GM12878 (cell line): ENCODE results near the gene PHLDA2. TPM values are rescaled to one million over a fixed set of nuclear protein-coding genes. Genes with fewer than 3 reads are reported as not detected.

ENCODE experiments used
- ATAC-seq: fragments of 200-7000 bp; cut with Tn5 transposase; 3 replicates; pipeline ENCODE4 v1.9.1; 2020; ENCODE audit warnings: mild to moderate bottlenecking, moderate library complexity
- BruUV-seq: library from RNA; stranded (reverse); fragments of 400-500 nt; replicated peaks from 2 replicates; lab custom pipeline; 2021; lab: Mats Ljungman, UMichigan
- CTCF ChIA-PET: fragments of 300-600 bp; sonication (Branson Sonifier 250); formaldehyde crosslinking; extraction: SDS; loops from one replicate; lab custom pipeline; 2021; ENCODE audit warnings: inconsistent platforms; lab: Yijun Ruan, JAX
- POLR2A ChIA-PET: fragments of 350-600 bp; formaldehyde crosslinking; extraction: SDS; loops from one replicate; lab custom pipeline; 2021; ENCODE audit warnings: inconsistent platforms; lab: Charles Lee
- RAD21 ChIA-PET: fragments of 300-600 bp; sonication (Branson Sonifier 250); formaldehyde crosslinking; loops from one replicate; lab custom pipeline; 2023; ENCODE audit warnings: antibody characterized with exemption; ENCODE audit not compliant: unreplicated experiment; lab: Charles Lee
- SMC1A ChIA-PET: fragments of 300-600 bp; sonication (Branson Sonifier 250); formaldehyde crosslinking; loops from one replicate; lab custom pipeline; 2023; ENCODE audit not compliant: unreplicated experiment, uncharacterized antibody; lab: Charles Lee
- DNase-seq: peaks from one replicate; pipeline ENCODE4 v3.0.0-alpha.2; 2011; ENCODE audit warnings: low read depth, low spot score
- FAIRE-seq: peaks from 3 replicates; lab custom pipeline; 2011; peaks lifted over from hg19 to GRCh38; lab: Jason Lieb, UNC
- H2AFZ ChIP-seq: 2 replicates; pipeline ENCODE4 v1.6.0; 2011; ENCODE audit warnings: low read depth, low read length, control low read depth; ENCODE audit not compliant: control insufficient read depth
- H3K27ac ChIP-seq: 2 replicates; pipeline ENCODE4 v1.5.1; 2011; ENCODE audit warnings: control low read depth; ENCODE audit not compliant: control insufficient read depth, insufficient read depth
- H3K27me3 ChIP-seq, 2 experiments: replicated peaks in 1 of 2; 2 replicates each; pipeline versions ENCODE4 v1.6.0 to v1.6.1; 2011; ENCODE audit warnings: low read length in 1 of 2; ENCODE audit not compliant: control insufficient read depth in 2 of 2, insufficient read depth in 2 of 2
- H3K36me3 ChIP-seq, 2 experiments: 2 replicates each; pipeline ENCODE4 v1.5.1; 2011; ENCODE audit warnings: low read length in 1 of 2; ENCODE audit not compliant: control insufficient read depth in 2 of 2, insufficient read depth in 2 of 2
- H3K4me1 ChIP-seq: 2 replicates; pipeline ENCODE4 v1.6.1; 2011; ENCODE audit warnings: mild to moderate bottlenecking, low read length, moderate library complexity, mixed read lengths; ENCODE audit not compliant: control insufficient read depth, insufficient read depth
- H3K4me2 ChIP-seq: 2 replicates; pipeline ENCODE4 v1.6.0; 2011; ENCODE audit warnings: control low read depth; ENCODE audit not compliant: control insufficient read depth, insufficient read depth
- H3K4me3 ChIP-seq: fragments of 200-600 bp; sonication (generic); 2 replicates; pipeline ENCODE4 v1.5.1; 2016
- H3K79me2 ChIP-seq: 2 replicates; pipeline ENCODE4 v1.6.0; 2011; ENCODE audit warnings: low read length; ENCODE audit not compliant: control insufficient read depth, insufficient read depth
- H3K9ac ChIP-seq: 2 replicates; pipeline ENCODE4 v1.8.0; 2011; ENCODE audit warnings: low read length, control low read depth, mixed read lengths; ENCODE audit not compliant: control insufficient read depth, insufficient read depth
- H3K9me3 ChIP-seq: replicated peaks from 3 replicates; pipeline ENCODE4 v1.5.1; 2011; ENCODE audit warnings: mild to moderate bottlenecking, low read length; ENCODE audit not compliant: control insufficient read depth, insufficient read depth
- H4K20me1 ChIP-seq: 2 replicates; pipeline ENCODE4 v1.6.0; 2011; ENCODE audit not compliant: control insufficient read depth, insufficient read depth
- JUND ChIP-seq: IDR thresholded peaks from 2 replicates; pipeline ENCODE4 v1.6.1; 2012; ENCODE audit warnings: low read depth, mild to moderate bottlenecking, low read length, improper control_type of control experiment, moderate library complexity
- RAD51 ChIP-seq: fragments of 450-650 bp; IDR thresholded peaks from 2 replicates; pipeline ENCODE4 v1.6.1; 2016; ENCODE audit warnings: moderate library complexity, mild to moderate bottlenecking, inconsistent platforms
- WRNIP1 ChIP-seq: IDR thresholded peaks from 2 replicates; pipeline ENCODE4 v1.6.1; 2011; ENCODE audit warnings: low read depth, low read length, improper control_type of control experiment, borderline replicate concordance
- ZBTB33 ChIP-seq: fragments of 450-650 bp; IDR thresholded peaks from 2 replicates; pipeline ENCODE4 v1.6.1; 2017; ENCODE audit warnings: mild to moderate bottlenecking
- WGBS: methylation state at CpG from one replicate; pipeline ENCODE4 v1.1.6; 2016; ENCODE audit warnings: low lambda C conversion rate; ENCODE audit not compliant: insufficient replicate concordance, insufficient coverage; ENCODE audit errors: missing lambda C conversion rate; 5-methylcytosine and 5-hydroxymethylcytosine counted together
- in situ Hi-C: fragments of 300-500 bp; cut with MboI; formaldehyde crosslinking; loops from 9 replicates; pipeline ENCODE4 v1.14.3; 2018; ENCODE audit warnings: mixed read lengths
- intact Hi-C: fragments of 100-400 bp; cut with micrococcal nuclease; formaldehyde crosslinking; loops from one replicate; pipeline ENCODE4 v1.14.2; 2022; ENCODE audit not compliant: unreplicated experiment
- polyA plus RNA-seq, 11 experiments: library from polyadenylated mRNA; depleted of rRNA in 4 of 11; unstranded in 6 of 11; stranded (reverse) in 5 of 11; fragments of >200 nt; fragmentation: Nextera tagmentation in 4 of 11; fragmentation: Illumina TruSeq in 1 of 11; extraction: Ambion mirVana in 4 of 11; extraction: Trizol in 1 of 11; gene quantifications; 1 replicate in 1 of 11; 2 replicates in 10 of 11; pipeline versions ENCODE4 v1.2.1 to v1.2.3, GENCODE V29; 2011 to 2016; ENCODE audit warnings: inconsistent platforms in 2 of 11, missing spikeins in 2 of 11, low read depth in 1 of 11
- total RNA-seq, 4 experiments: library from RNA; depleted of rRNA in 3 of 4; stranded (reverse); fragments of >200 nt in 3 of 4; fragmentation: Illumina TruSeq in 1 of 4; extraction: Trizol in 1 of 4; gene quantifications; 2 replicates each; pipeline versions ENCODE4 v1.2.1 to v1.2.3, GENCODE V29; 2013 to 2021

PHLDA2 gene
- total and polyA plus RNA-seq, 10 of the 15 experiments (the other 5 are each of a cell fraction or from before 2014, with no cell fraction given), result 0.15 to 0.49 (median 0.16) TPM; not detected in 7

DNA sequence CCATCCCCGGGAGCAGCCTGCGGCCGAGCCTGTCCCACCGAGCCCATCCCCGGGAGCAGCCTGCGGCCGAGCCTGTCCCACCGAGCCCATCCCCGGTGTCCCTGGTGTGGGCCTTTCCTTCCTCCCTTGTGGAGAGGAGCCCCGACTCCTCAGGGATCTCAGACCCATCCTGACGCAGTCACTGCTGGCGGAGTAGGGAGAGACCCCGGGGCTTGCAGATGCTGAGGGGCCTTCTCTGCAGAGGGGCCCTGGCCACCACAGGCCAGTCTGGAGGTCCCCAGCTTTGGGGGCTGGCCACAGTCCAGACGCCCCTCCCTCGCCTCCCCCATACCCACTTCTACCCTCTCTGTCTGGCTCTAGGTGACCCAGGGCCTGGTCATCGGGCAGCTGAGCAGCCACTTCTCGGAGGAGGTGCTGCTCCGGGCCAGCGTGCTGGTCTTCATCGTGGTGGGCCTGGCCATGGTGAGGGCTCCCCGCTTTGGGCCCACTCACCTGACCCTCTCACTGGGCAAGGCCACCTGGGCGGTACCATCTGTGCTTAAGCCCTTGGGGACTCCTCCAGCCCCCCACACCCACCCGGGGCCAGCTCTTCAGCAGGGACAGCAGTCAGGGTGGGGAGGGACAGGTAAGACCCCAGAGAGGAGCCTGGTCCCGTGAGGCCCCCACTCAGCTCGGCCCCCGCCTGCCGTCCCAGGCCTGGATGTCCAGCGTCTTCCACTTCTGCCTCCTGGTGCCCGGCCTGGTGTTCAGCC is 7.3 kb downstream of the PHLDA2 start (continued):
- TF ChIP-seq ZBTB33 (no peak), RAD51 (no peak)

GRCh38 chr11:2921261-2921660 is 8.0 kb downstream of the PHLDA2 start:
- DNase-seq, result no peak
- BruUV-seq, result no TSS peak
- no peak for FAIRE-seq
- H3K4me1 ChIP-seq, result no peaks in the 10 kb centered on the region
- H3K9me3 ChIP-seq, result no peaks in the 10 kb centered on the region
- H3K27ac ChIP-seq, result no peak overlapping the region
- H4K20me1 ChIP-seq, result no peaks in the 10 kb centered on the region
- no peak for TF ChIP-seq JUND
- no peak for TF ChIP-seq WRNIP1
- POLR2A ChIA-PET, result interaction anchor here (0.6 kb wide), 1 partner anchor 11 kb away, joined by 4 read pairs; no protein-coding TSS in a partner anchor
- H3K36me3 ChIP-seq, result no peaks in the 10 kb centered on the region
- CTCF ChIA-PET, result no interaction called here
- no peak overlapping the region for H3K4me2 ChIP-seq
- in situ Hi-C loops (no loop called here), intact Hi-C loops (no loop called here)
- no peak overlapping the region for H3K9ac ChIP-seq
- SMC1A ChIA-PET, result interaction anchor here (0.8 kb wide), 1 partner anchor 170 kb away, joined by 3 read pairs; no protein-coding TSS in a partner anchor
- 94% methylated on average over 2 of the region's 16 CpGs for WGBS
- no peaks in the 10 kb centered on the region for H3K79me2 ChIP-seq
- no peak overlapping the region for H2AFZ ChIP-seq
- RAD21 ChIA-PET, result no interaction called here
- no peaks in the 10 kb centered on the region for H3K27me3 ChIP-seq
- H3K4me3 ChIP-seq, result no peak overlapping the region
- ATAC-seq, result no peak
